Liver (tissue), 9 donors: ENCODE measurements around the gene SETD1B. TPM values are rescaled to one million over a fixed set of nuclear protein-coding genes. Genes with fewer than 3 reads are reported as not detected.

ENCODE experiments used
- DNase-seq: peaks from one replicate; pipeline ENCODE4 v3.0.0-alpha.2; 2017; ENCODE audit warnings: low spot score
- H3K27ac ChIP-seq, 2 donors: one replicate each; pipeline ENCODE4 v1.7.0; 2013; ENCODE audit warnings: inconsistent platforms in 2 of 2, low read length in 2 of 2, control low read depth in 1 of 2, low read depth in 1 of 2, mild to moderate bottlenecking in 1 of 2
- H3K27me3 ChIP-seq, 4 donors: one replicate each; pipeline versions ENCODE4 v1.6.1 to v1.7.0; 2013; ENCODE audit warnings: low read length in 3 of 4, inconsistent platforms in 1 of 4, mild to moderate bottlenecking in 1 of 4, moderate library complexity in 1 of 4; ENCODE audit not compliant: control insufficient read depth in 4 of 4, insufficient read depth in 4 of 4
- H3K36me3 ChIP-seq, 4 donors: one replicate each; pipeline versions ENCODE4 v1.6.1 to v1.7.0; 2013; ENCODE audit warnings: low read length in 3 of 4, mild to moderate bottlenecking in 3 of 4, low read depth in 1 of 4, moderate library complexity in 1 of 4; ENCODE audit not compliant: control insufficient read depth in 4 of 4, insufficient read depth in 3 of 4
- H3K4me1 ChIP-seq, 4 donors: one replicate each; pipeline versions ENCODE4 v1.6.1 to v1.7.0; 2013; ENCODE audit warnings: low read length in 3 of 4, mild to moderate bottlenecking in 3 of 4, moderate library complexity in 1 of 4; ENCODE audit not compliant: control insufficient read depth in 4 of 4, insufficient read depth in 4 of 4
- H3K4me3 ChIP-seq, 3 donors: one replicate each; pipeline versions ENCODE4 v1.6.1 to v1.7.0; 2013; ENCODE audit warnings: low read length in 3 of 3, control low read depth in 1 of 3, low read depth in 1 of 3, mild to moderate bottlenecking in 1 of 3
- H3K9ac ChIP-seq, 2 donors: one replicate each; pipeline ENCODE4 v1.7.0; 2013; ENCODE audit warnings: low read length in 2 of 2, mild to moderate bottlenecking in 2 of 2, moderate library complexity in 2 of 2, control low read depth in 1 of 2, low read depth in 1 of 2
- H3K9me3 ChIP-seq, 4 donors: one replicate each; pipeline versions ENCODE4 v1.6.1 to v1.7.0; 2013; ENCODE audit warnings: low read length in 3 of 4; ENCODE audit not compliant: control insufficient read depth in 4 of 4
- GABPA ChIP-seq, 2 donors: IDR thresholded peaks in 1 of 2; conservative IDR thresholded peaks in 1 of 2; 2 replicates each; pipeline ENCODE4 v1.6.1; 2016; ENCODE audit warnings: antibody characterized with exemption in 2 of 2, mild to moderate bottlenecking in 1 of 2, moderate library complexity in 1 of 2
- HNF4A ChIP-seq, 2 donors: conservative IDR thresholded peaks; 2 replicates each; pipeline ENCODE4 v1.6.1; 2016; ENCODE audit warnings: antibody characterized with exemption in 2 of 2, mild to moderate bottlenecking in 2 of 2
- JUND ChIP-seq, 2 donors: IDR thresholded peaks; 2 replicates each; pipeline ENCODE4 v1.6.1; 2016; ENCODE audit warnings: antibody characterized with exemption in 2 of 2
- RXRA ChIP-seq, 2 donors: IDR thresholded peaks; 2 replicates each; pipeline ENCODE4 v1.6.1; 2017 to 2018; ENCODE audit warnings: antibody characterized with exemption in 2 of 2, mild to moderate bottlenecking in 1 of 2
- SP1 ChIP-seq: IDR thresholded peaks from 2 replicates; pipeline ENCODE4 v1.6.1; 2018; ENCODE audit warnings: antibody characterized with exemption, mild to moderate bottlenecking
- TAF1 ChIP-seq: conservative IDR thresholded peaks from 2 replicates; pipeline ENCODE4 v1.6.1; 2016; ENCODE audit warnings: antibody characterized with exemption, mild to moderate bottlenecking
- YY1 ChIP-seq: IDR thresholded peaks from 2 replicates; pipeline ENCODE4 v1.6.1; 2016; ENCODE audit warnings: antibody characterized with exemption, mild to moderate bottlenecking
- WGBS: extraction: QIAGEN DNeasy Blood & Tissue Kit; methylation state at CpG from one replicate; pipeline ENCODE4 v1.1.7; 2013; 5-methylcytosine and 5-hydroxymethylcytosine counted together
- polyA plus RNA-seq, 2 donors: library from polyadenylated mRNA; stranded (reverse) in 1 of 2; unstranded in 1 of 2; fragments of 200-250 nt in 1 of 2; fragments of >200 nt in 1 of 2; fragmentation: Nextera tagmentation in 1 of 2; extraction: Ambion mirVana in 1 of 2; gene quantifications; one replicate each; pipeline versions ENCODE4 v1.2.1 to v1.2.3, GENCODE V29; 2013 to 2015
- total RNA-seq, 2 donors: library from RNA; depleted of rRNA; stranded (reverse); fragments of >200 nt; gene quantifications; one replicate each; pipeline ENCODE4 v1.2.3, GENCODE V29; 2014
- TF ChIP-seq, protein P1 (sequence below): IDR thresholded peaks from 2 replicates; pipeline ENCODE4 v1.6.1; 2016; ENCODE audit warnings: antibody characterized with exemption
- TF ChIP-seq, protein P2 (sequence below): IDR thresholded peaks from 2 replicates; pipeline ENCODE4 v1.6.1; 2016; ENCODE audit warnings: antibody characterized with exemption, mild to moderate bottlenecking
- TF ChIP-seq, protein P3 (sequence below): fragments of 150-350 bp; IDR thresholded peaks from 2 replicates; pipeline ENCODE4 v1.5.1; 2017; ENCODE audit warnings: improper control_type of control experiment, low read depth, low read length; ENCODE audit not compliant: missing input control
- donor health status: healthy.
- donor health status: healthy.
- donor health status: healthy.
- donor health status: healthy.
- donor health status: healthy.

Gene SETD1B
- total and polyA plus RNA-seq, 4 donors = 1.8 to 7.9 (median 5.0) TPM

DNA sequence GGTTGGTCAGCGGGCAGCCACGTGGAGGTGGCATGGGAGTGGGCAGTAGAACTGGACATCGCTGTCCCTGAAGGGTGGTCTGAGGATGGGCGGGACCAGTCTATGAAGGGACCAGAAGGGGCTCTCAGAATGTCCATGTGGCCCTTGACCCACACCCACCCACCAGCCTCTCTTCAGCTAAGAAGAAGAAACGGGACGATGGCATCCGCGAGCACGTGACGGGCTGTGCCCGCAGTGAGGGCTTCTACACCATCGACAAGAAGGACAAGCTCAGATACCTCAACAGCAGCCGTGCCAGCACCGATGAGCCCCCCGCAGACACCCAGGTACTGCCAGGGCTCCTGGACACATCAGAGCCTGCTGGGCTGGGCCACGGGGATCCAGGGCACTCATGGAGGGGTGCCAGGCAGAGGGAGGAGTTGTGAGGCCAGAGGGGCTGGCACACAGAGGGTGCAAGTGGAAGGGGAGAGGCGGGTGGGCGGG lies 21.3 kb downstream of the SETD1B start:
- no peak for TF ChIP-seq TAF1
- TF ChIP-seq, protein P1, sequence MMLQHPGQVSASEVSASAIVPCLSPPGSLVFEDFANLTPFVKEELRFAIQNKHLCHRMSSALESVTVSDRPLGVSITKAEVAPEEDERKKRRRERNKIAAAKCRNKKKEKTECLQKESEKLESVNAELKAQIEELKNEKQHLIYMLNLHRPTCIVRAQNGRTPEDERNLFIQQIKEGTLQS = no peak
- H3K4me3 ChIP-seq = no peak overlapping the region
- H3K27ac ChIP-seq = no peak overlapping the region
- no peaks in the 10 kb centered on the region for H3K27me3 ChIP-seq
- no peak overlapping the region for H3K9ac ChIP-seq
- no peak for DNase-seq
- no peaks in the 10 kb centered on the region for H3K4me1 ChIP-seq
- WGBS = 96% methylated on average over 18 of the region's 18 CpGs
- H3K36me3 ChIP-seq = peaks cover 34 to 76% (median 43%) of the 10 kb centered on the region in 4 donors
- H3K9me3 ChIP-seq = no peaks in the 10 kb centered on the region

DNA sequence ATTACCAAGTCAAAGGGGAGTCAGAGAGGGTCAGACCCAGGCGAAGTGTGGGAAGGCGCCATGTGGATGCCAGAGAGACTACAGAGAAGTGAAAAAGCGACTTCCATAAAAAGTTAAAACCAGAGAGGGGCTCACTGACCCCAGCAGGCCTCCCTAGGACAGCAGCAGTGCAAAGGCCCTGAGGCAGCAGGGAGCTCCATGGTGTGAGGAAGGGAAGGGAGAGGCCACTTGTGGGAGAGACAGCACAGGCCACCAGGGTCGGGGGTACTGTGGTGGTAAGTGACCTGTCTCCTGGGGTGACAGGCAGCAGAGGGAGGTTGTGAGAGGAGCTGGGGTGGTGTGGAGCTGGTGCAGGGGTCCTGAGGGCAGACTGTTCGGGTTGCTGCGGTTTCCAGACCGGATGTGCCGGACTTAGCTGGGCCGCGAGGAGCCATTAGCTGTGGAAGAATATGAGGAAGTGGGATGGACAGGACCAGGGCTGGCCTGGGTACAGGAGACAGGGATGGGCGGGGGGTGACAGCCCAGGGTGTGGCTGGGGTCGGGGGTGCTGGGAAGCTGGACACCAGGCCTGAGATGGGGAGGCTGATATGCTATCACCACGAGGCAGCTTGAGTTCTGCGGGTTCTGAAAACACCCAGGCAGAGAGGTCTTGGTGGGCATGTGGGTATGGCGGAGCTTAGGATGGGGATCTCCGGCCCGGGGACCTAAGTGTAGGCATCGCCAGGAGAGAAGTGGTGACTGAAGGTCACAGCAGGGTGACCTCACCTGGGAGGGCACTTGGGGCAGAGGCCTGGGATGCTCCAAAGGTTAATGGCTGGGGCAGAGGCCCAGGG lies 22.7 kb downstream of the SETD1B start:
- H3K9me3 ChIP-seq = no peaks in the 10 kb centered on the region
- DNase-seq = no peak
- H3K27ac ChIP-seq = no peak overlapping the region
- 86% methylated on average over 18 of the region's 18 CpGs for WGBS
- no peaks in the 10 kb centered on the region for H3K27me3 ChIP-seq
- peak in 1 of 2 donors; percentile 8 for TF ChIP-seq HNF4A (conservative IDR thresholded peaks at IDR 0.05)
- TF ChIP-seq GABPA (IDR thresholded peaks at IDR 0.05 in 1 of 2, conservative IDR thresholded peaks at IDR 0.05 in 1 of 2) = no peak
- peaks cover 35 to 80% (median 43%) of the 10 kb centered on the region in 4 donors for H3K36me3 ChIP-seq
- H3K4me3 ChIP-seq = no peak overlapping the region
- no peaks in the 10 kb centered on the region for H3K4me1 ChIP-seq
- H3K9ac ChIP-seq = no peak overlapping the region

DNA sequence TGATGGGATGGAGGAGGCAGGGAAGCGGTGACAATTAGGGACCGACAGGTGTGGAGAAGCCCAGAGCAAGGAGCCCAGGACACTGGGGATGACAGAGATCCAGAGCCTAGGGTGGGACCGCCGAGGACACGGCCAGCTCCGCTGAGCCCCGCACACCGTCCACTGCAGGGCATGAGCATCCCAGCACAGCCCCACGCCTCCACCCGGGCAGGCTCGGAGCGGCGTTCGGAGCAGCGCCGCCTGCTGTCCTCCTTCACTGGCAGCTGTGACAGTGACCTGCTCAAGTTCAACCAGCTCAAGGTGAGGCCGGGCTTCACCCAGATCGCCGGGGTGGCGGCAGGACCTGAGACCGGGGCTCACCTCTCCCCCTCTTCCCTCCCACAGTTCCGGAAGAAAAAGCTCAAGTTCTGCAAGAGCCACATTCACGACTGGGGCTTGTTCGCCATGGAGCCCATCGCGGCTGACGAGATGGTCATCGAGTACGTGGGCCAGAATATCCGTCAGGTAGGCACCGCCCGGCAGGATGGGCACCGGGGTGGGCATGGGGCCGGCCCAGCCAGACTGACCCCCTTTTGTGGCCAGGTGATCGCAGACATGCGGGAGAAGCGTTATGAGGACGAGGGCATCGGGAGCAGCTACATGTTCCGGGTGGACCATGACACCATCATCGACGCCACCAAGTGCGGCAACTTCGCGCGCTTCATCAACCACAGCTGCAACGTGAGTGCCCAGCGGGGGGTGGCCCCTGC lies 23.7 kb downstream of the SETD1B start:
- no peak for DNase-seq
- Histone ChIP-seq H3K9me3 (no peaks in the 10 kb centered on the region), H3K9ac (no peak overlapping the region), H3K4me1 (no peaks in the 10 kb centered on the region), H3K36me3 (peaks cover 31 to 79% (median 40%) of the 10 kb centered on the region in 4 donors), H3K27me3 (no peaks in the 10 kb centered on the region), H3K4me3 (no peak overlapping the region), H3K27ac (no peak overlapping the region)
- WGBS = 96% methylated on average over 48 of the region's 48 CpGs
- TF ChIP-seq, protein P2, sequence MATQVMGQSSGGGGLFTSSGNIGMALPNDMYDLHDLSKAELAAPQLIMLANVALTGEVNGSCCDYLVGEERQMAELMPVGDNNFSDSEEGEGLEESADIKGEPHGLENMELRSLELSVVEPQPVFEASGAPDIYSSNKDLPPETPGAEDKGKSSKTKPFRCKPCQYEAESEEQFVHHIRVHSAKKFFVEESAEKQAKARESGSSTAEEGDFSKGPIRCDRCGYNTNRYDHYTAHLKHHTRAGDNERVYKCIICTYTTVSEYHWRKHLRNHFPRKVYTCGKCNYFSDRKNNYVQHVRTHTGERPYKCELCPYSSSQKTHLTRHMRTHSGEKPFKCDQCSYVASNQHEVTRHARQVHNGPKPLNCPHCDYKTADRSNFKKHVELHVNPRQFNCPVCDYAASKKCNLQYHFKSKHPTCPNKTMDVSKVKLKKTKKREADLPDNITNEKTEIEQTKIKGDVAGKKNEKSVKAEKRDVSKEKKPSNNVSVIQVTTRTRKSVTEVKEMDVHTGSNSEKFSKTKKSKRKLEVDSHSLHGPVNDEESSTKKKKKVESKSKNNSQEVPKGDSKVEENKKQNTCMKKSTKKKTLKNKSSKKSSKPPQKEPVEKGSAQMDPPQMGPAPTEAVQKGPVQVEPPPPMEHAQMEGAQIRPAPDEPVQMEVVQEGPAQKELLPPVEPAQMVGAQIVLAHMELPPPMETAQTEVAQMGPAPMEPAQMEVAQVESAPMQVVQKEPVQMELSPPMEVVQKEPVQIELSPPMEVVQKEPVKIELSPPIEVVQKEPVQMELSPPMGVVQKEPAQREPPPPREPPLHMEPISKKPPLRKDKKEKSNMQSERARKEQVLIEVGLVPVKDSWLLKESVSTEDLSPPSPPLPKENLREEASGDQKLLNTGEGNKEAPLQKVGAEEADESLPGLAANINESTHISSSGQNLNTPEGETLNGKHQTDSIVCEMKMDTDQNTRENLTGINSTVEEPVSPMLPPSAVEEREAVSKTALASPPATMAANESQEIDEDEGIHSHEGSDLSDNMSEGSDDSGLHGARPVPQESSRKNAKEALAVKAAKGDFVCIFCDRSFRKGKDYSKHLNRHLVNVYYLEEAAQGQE = no peak
- TF ChIP-seq, protein P3, sequence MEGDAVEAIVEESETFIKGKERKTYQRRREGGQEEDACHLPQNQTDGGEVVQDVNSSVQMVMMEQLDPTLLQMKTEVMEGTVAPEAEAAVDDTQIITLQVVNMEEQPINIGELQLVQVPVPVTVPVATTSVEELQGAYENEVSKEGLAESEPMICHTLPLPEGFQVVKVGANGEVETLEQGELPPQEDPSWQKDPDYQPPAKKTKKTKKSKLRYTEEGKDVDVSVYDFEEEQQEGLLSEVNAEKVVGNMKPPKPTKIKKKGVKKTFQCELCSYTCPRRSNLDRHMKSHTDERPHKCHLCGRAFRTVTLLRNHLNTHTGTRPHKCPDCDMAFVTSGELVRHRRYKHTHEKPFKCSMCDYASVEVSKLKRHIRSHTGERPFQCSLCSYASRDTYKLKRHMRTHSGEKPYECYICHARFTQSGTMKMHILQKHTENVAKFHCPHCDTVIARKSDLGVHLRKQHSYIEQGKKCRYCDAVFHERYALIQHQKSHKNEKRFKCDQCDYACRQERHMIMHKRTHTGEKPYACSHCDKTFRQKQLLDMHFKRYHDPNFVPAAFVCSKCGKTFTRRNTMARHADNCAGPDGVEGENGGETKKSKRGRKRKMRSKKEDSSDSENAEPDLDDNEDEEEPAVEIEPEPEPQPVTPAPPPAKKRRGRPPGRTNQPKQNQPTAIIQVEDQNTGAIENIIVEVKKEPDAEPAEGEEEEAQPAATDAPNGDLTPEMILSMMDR = no peak
- TF ChIP-seq, protein P1 = no peak
- no peak for TF ChIP-seq SP1
- TF ChIP-seq RXRA (IDR thresholded peaks at IDR 0.05) = no peak
- TF ChIP-seq GABPA (IDR thresholded peaks at IDR 0.05 in 1 of 2, conservative IDR thresholded peaks at IDR 0.05 in 1 of 2) = no peak
- TF ChIP-seq YY1 = no peak
- TF ChIP-seq HNF4A (conservative IDR thresholded peaks at IDR 0.05) = no peak
- no peak for TF ChIP-seq JUND (IDR thresholded peaks at IDR 0.05)
